Activated CD4-positive, alpha-beta T cell treated with anti-CD3 and anti-CD28 coated beads, Interleukin-2, amount 50 U/mL, for 48 hours (primary cell): ENCODE measurements around the gene TUBD1.
"Not testable (repeated sequence)": the region's sequence is repeated elsewhere in the genome, so short reads cannot be mapped to it uniquely, and the experiment has no call there.

Experiments
- DNase-seq, 2 experiments: peaks; one replicate each; pipeline ENCODE4 v3.0.0-alpha.2; 2020

Gene TUBD1

GRCh38 chr17:59873414-59873813 lies 19.3 kb downstream of the TUBD1 start:
- DNase-seq, result not testable (repeated sequence)

- no peak for DNase-seq
Measured at GRCh38 chr17:59872351-59872750, 20.4 kb downstream of the TUBD1 start.

DNA sequence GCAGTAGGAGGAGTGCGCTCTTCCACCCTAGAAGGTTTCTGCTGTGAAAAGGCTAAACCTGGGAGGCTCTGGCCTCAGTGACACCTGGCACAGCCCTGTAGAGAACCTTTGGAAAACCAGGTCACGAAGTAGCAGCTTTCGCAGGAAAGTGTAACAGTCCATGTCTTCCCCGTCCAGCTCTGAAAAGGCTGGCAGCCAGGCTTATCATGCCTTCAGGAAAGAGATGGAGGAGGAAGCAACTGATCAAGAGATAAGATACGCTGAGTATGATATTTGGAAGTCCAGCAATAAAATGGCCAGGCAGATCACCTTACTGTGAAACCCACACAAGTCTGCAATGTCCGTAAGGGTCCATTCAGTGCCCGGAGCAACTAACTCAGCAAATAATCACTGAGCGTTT lies 22.3 kb downstream of the TUBD1 start:
- DNase-seq, result no peak

GRCh38 chr17:59869941-59870218 lies 22.9 kb downstream of the TUBD1 start:
- DNase-seq, result no peak

- DNase-seq, result no peak
Measured at GRCh38 chr17:59863616-59864015, 29.1 kb downstream of the TUBD1 start.

GRCh38 chr17:59859444-59860025 lies 33.2 kb downstream of the TUBD1 start:
- no peak for DNase-seq

- DNase-seq, result no peak
Measured at GRCh38 chr17:59858932-59859331, 33.8 kb downstream of the TUBD1 start.

- DNase-seq, result no peak
Measured at GRCh38 chr17:59858167-59858816, 34.5 kb downstream of the TUBD1 start.

DNA sequence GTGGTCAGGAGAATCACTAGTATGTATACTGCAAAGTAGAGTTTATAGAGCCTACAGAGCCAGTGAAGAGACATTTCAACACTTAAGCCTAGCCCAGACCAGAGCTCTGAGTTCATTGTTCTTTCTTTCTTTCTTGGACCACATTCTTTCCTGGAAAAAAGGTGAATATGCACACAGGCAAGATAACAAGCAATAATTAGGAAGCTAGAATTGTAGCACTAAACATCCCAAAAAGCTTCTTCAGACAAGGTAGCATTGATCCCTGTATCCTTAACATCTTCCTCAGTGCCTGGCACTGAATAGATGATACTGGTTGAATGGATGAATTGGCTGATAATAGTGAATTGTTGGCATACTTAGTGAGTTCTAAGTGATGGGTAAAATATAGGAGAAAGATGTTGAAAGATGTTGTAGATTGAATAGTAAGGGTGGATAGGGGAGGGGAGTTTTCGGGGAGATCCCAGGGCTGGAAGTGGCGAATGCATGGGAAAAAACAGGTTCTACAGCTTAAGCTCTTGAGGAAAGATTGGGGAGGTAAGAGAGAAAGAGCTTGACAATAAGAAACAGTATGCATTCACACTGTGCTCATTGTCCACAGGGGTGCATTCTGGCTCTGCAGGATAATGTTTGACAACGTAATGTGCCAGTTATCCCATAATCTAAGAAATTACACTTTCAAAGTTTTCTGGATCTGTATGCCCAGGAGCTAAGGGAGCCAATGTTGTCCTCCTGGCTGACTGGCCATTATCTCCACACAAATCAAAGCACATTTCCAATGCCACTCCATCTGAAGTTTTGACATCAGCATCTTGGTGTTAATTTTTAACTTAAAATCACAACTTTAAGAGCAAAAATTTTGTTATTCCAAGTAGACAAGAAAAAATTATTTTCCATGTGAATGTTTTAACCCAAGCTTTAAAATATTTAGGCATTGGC lies 35.6 kb downstream of the TUBD1 start:
- no peak for DNase-seq

DNA sequence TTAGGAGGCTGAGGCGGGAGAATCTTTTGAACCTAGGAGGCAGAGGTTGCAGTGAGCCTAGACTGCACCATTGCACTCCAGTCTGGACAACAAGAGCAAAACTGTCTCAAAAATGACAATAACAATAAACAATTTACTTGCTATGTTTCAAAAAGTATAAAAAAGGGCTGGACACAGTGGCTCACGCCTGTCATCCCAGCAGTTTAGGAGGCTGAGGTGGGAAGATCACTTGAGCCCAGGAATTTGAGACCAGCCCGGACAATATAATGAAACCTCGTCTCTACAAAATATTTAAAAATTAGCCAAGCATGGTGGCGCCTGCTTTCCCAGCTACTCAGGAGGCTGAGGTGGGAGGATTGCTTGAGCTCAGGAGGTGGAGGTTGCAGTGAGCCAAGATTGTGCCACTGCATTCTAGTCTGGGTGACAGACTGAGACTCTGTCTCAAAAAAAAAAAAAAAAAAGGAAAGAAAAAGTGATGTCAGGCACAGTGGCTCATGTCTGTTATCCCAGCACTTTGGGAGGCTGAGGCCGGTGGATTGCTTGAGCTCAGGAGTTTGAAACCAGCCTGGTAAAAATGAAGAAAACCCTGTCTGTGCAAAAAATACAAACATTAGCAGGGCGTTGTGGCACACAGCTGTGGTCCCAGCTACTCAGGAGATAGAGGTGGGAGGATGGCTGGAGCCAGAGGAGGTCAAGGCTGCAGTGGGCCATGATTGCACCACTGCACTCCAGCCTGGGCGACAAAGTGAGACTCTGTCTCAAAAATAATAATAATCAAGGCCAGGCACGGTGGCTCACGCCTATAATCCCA lies 38.6 kb downstream of the TUBD1 start:
- DNase-seq, result not testable (repeated sequence)

DNA sequence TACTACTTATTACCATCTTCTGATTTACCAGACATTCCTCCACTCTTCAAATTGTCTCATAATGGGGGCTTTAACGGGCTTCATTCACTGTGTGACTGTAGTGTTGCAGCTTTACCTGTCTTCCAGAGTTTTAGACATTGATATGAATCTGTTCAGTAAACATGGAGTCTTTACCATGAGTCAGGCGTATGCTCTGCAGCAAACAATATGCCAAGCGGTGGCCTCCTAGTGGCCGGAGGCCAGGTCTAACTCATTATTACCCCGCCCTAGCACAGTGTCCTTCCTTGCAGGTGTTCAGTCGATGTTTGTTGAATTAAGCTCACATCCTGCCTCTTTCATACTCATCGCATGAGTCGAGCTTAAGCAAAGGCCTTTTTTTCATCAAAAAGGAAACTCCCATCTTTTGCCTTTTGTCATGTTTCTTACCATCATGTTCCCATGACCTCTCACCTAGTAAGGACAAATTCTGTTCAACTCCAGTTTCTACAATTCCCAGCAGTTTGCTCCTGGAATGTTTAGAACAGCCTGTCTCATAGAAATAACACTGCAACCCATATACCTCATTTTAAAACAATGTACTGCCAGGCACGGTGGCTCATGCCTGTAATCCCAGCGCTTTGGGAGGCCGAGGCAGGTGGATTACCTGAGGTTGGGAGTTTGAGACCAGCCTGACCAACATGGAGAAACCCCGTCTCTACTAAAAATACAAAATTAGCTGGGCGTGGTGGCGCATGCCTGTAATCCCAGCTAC lies 39.4 kb downstream of the TUBD1 start:
- peak; percentile 58 to 69 for DNase-seq

DNA sequence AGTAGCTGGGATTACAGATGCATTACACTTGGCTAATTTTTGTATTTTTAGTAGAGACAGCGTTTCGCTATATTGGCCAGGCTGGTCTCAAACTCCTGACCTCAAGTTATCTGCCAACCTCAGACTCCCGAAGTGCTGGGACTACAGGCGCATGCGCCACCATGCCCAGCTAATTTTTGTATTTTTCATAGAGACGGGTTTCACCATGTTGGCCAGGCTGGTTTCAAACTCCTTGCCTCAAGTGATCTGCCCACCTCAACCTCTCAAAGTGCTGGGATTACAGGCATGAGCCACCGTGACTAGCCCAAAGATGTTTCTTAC lies 39.9 kb downstream of the TUBD1 start:
- not testable (repeated sequence) for DNase-seq

DNA sequence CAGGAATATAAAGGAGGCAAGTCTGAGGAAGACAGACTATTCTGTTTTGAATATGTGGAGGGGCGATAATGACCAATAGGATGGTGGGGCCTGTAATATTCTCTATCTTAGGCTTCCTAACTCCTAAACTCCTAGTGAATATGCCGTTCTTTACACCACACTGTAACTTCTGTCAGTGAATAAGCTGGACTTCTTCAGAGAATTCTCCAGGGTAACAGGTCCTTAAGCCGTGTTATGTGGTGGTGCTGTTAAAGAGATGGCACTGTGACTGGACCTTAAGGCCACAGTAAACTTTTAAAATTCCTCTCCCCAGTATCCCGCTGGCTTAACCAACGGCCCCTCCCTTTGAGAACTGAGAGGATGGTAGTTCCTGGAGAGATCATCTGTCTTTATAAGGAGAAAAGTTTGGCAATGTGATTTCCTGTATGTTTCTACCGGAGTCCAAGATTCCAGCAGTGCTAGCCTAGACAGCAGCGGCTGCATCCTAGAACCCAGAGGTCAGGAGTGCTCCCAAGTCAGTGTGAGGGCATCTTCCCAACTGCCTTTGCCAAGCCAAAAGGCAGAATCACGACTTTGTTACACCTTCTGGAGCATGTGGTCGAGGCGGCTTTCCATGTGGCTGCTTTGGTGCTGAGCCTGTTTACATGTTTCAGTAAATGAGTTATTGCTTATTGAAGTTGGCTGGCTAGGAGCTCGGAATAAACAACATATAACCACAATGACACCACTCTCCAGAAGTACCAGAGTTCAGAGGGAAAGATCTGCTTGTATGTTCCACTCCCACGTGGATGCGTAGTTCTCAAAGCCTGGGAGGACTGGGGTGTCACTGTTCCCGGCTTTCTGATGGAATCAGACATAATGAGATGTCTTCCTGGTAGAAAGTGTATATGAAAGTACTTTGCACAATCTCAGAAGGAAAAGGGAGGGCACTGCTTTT lies 41.0 kb downstream of the TUBD1 start:
- DNase-seq, result no peak

- not testable (repeated sequence) for DNase-seq
Measured at GRCh38 chr17:59850311-59850710, 42.4 kb downstream of the TUBD1 start.

GRCh38 chr17:59848778-59849177 lies 44.0 kb downstream of the TUBD1 start:
- peak; percentile 71 to 77 for DNase-seq

DNA sequence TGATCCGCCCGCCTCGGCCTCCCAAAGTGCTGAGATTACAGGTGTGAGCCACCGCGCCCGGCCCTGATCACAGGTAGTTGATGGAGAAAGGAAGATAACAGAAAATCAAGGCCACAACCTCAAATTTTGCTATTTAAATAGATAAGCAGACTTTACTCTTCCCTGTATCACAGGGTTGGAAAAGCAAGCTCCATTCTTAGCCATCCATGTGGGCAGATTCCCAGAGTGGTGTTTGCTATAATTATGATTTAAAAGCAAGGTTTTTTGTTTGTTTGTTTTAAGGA lies 44.4 kb downstream of the TUBD1 start:
- DNase-seq, result no peak

DNA sequence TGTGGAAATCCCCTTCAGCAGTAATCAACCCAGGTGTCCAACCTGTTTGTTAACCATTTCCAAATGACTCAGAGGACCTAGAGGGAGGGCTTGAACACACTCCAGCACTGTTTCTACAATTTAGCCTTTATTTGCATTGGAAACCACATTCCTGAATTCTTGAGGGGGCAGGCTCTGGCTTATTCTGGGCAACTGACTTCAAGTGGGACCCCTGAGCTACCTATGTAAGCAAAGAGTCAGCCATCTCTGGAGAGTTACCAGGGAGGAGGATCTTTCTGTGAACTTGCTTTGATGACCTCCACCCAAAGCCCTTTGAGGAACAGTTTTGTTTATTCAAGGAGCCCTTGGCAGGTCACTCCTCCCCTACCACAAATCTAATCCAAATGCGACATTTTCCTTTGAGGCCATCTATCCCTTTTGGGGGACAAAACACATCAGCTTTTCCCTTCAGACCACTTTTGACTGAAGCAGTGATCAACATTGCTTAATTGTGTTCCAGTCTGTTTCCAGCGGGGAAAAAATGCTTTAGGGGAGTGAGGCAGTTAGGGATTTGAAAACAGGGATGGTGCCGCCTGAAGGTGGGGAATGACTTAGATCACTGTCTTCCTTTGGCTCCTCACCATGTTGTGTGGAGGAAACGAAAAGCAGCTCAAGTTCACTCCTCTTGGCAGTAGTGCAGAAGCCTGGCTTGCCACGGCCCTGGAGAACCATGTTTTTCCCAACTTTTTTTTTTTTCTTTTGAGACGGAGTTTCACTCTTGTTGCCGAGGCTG lies 46.2 kb downstream of the TUBD1 start:
- no peak for DNase-seq

- peak in 1 of 2 experiments; percentile 57 for DNase-seq
Measured at GRCh38 chr17:59845595-59846393, 46.9 kb downstream of the TUBD1 start.

- no peak for DNase-seq
Measured at GRCh38 chr17:59844884-59845594, 47.7 kb downstream of the TUBD1 start.
